Neural cell (in vitro differentiated cells): ENCODE data around the gene RTBDN.

Experiments
- CTCF ChIP-seq: fragments of 450-650 bp; IDR thresholded peaks from 2 replicates; pipeline ENCODE4 v1.5.1; 2014; ENCODE audit warnings: antibody characterized with exemption, mild to moderate bottlenecking, moderate library complexity; ENCODE audit not compliant: poor library complexity, severe bottlenecking
- EP300 ChIP-seq: fragments of 450-650 bp; conservative IDR thresholded peaks from 2 replicates; pipeline ENCODE4 v1.6.1; 2014; ENCODE audit warnings: antibody characterized with exemption, mild to moderate bottlenecking, moderate library complexity; ENCODE audit not compliant: poor library complexity, severe bottlenecking
- EZH2 ChIP-seq: fragments of 200-600, 300-800 bp; shearing (Covaris generic), sonication (generic); IDR thresholded peaks from 2 replicates; pipeline ENCODE4 v1.6.1; 2014; ENCODE audit warnings: antibody characterized with exemption, low read length, borderline replicate concordance, mild to moderate bottlenecking; ENCODE audit not compliant: insufficient read depth, poor library complexity, severe bottlenecking
- MXI1 ChIP-seq: fragments of 450-650 bp; conservative IDR thresholded peaks from 2 replicates; pipeline ENCODE4 v1.6.1; 2014; ENCODE audit warnings: antibody characterized with exemption, mild to moderate bottlenecking; ENCODE audit not compliant: poor library complexity, severe bottlenecking
- POLR2AphosphoS5 ChIP-seq: IDR thresholded peaks from 2 replicates; pipeline ENCODE4 v1.6.1; 2012
- RAD21 ChIP-seq: fragments of 450-650 bp; conservative IDR thresholded peaks from 2 replicates; pipeline ENCODE4 v1.6.1; 2014; ENCODE audit warnings: antibody characterized with exemption, mild to moderate bottlenecking, moderate library complexity
- SMC3 ChIP-seq: fragments of 450-650 bp; conservative IDR thresholded peaks from 2 replicates; pipeline ENCODE4 v1.6.1; 2014; ENCODE audit warnings: antibody characterized with exemption, mild to moderate bottlenecking, moderate library complexity; ENCODE audit not compliant: poor library complexity
- TF ChIP-seq, protein P1 (sequence below): IDR thresholded peaks from 2 replicates; pipeline ENCODE4 v1.6.1; 2012; ENCODE audit warnings: borderline replicate concordance

GRCh38 chr19:12875086-12875485 lies 40.7 kb upstream of the RTBDN start:
- TF ChIP-seq POLR2AphosphoS5, result no peak
- TF ChIP-seq CTCF, result no peak
- no peak for TF ChIP-seq EZH2
- no peak for TF ChIP-seq SMC3
- TF ChIP-seq, protein P1, sequence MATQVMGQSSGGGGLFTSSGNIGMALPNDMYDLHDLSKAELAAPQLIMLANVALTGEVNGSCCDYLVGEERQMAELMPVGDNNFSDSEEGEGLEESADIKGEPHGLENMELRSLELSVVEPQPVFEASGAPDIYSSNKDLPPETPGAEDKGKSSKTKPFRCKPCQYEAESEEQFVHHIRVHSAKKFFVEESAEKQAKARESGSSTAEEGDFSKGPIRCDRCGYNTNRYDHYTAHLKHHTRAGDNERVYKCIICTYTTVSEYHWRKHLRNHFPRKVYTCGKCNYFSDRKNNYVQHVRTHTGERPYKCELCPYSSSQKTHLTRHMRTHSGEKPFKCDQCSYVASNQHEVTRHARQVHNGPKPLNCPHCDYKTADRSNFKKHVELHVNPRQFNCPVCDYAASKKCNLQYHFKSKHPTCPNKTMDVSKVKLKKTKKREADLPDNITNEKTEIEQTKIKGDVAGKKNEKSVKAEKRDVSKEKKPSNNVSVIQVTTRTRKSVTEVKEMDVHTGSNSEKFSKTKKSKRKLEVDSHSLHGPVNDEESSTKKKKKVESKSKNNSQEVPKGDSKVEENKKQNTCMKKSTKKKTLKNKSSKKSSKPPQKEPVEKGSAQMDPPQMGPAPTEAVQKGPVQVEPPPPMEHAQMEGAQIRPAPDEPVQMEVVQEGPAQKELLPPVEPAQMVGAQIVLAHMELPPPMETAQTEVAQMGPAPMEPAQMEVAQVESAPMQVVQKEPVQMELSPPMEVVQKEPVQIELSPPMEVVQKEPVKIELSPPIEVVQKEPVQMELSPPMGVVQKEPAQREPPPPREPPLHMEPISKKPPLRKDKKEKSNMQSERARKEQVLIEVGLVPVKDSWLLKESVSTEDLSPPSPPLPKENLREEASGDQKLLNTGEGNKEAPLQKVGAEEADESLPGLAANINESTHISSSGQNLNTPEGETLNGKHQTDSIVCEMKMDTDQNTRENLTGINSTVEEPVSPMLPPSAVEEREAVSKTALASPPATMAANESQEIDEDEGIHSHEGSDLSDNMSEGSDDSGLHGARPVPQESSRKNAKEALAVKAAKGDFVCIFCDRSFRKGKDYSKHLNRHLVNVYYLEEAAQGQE, result no peak
- TF ChIP-seq MXI1, result no peak
- TF ChIP-seq EP300, result no peak
- TF ChIP-seq RAD21, result no peak
